B cell (primary cell): Measurements from ENCODE around the gene EEFSEC. TPM values are rescaled to one million over a fixed set of nuclear protein-coding genes. Genes with fewer than 3 reads are reported as not detected.

Experiments
- ATAC-seq: fragments of 200-7000 bp; cut with Tn5 transposase; one replicate; pipeline ENCODE4 v1.10.0; 2021; ENCODE audit warnings: low read depth, mild to moderate bottlenecking, moderate number of reproducible peaks, moderate library complexity
- CTCF ChIA-PET: fragments of 350-600 bp; sonication (Branson Sonifier 250); formaldehyde crosslinking; loops from one replicate; lab custom pipeline; 2021; ENCODE audit warnings: antibody characterized with exemption, inconsistent platforms; lab: Charles Lee
- POLR2A ChIA-PET: fragments of 350-600 bp; sonication (Branson Sonifier 250); formaldehyde crosslinking; loops from one replicate; lab custom pipeline; 2021; ENCODE audit warnings: antibody characterized with exemption; lab: Charles Lee
- DNase-seq: peaks from one replicate; pipeline ENCODE4 v3.0.0; 2013
- H2AFZ ChIP-seq: 2 replicates; pipeline ENCODE4 v1.6.1; 2012; ENCODE audit warnings: mild to moderate bottlenecking, low read depth, low read length; ENCODE audit not compliant: insufficient read depth, poor library complexity, severe bottlenecking
- H3K27ac ChIP-seq, 2 donors: 1 replicate in 1 of 2; 2 replicates in 1 of 2; pipeline ENCODE4 v1.5.1; 2012 to 2013; ENCODE audit warnings: low read length in 2 of 2, mild to moderate bottlenecking in 2 of 2, moderate library complexity in 1 of 2
- H3K27me3 ChIP-seq, 4 experiments: fragments of 200-600 bp in 1 of 4; sonication (generic) in 1 of 4; replicated peaks in 1 of 4; 1 replicate in 2 of 4; 2 replicates in 2 of 4; pipeline versions ENCODE4 v1.6.1 to v1.7.0; 2013 to 2016; ENCODE audit warnings: low read length in 3 of 4, mild to moderate bottlenecking in 2 of 4, mixed read lengths in 1 of 4, moderate library complexity in 1 of 4; ENCODE audit not compliant: insufficient read depth in 4 of 4, control insufficient read depth in 3 of 4; ENCODE audit errors: control extremely low read depth in 1 of 4
- H3K36me3 ChIP-seq, 2 experiments: replicated peaks in 1 of 2; 1 replicate in 1 of 2; 2 replicates in 1 of 2; pipeline versions ENCODE4 v1.6.1 to v1.7.1; 2013; ENCODE audit warnings: low read length in 1 of 2; ENCODE audit not compliant: insufficient read depth in 2 of 2, control insufficient read depth in 1 of 2; ENCODE audit errors: control extremely low read depth in 1 of 2, extremely low read depth in 1 of 2
- H3K4me1 ChIP-seq, 2 donors: fragments of 200-600 bp in 1 of 2; sonication (generic) in 1 of 2; 1 replicate in 1 of 2; 2 replicates in 1 of 2; pipeline versions ENCODE4 v1.5.1 to v1.6.1; 2013 to 2017; ENCODE audit warnings: low read length in 2 of 2; ENCODE audit not compliant: control insufficient read depth in 2 of 2, insufficient read depth in 2 of 2
- H3K4me2 ChIP-seq: replicated peaks from 2 replicates; pipeline ENCODE3; 2012; ENCODE audit warnings: mild to moderate bottlenecking, low read depth, low read length; ENCODE audit not compliant: poor library complexity, severe bottlenecking
- H3K4me3 ChIP-seq, 5 experiments: fragments of 200-600 bp in 1 of 5; sonication (generic) in 1 of 5; 1 replicate in 3 of 5; 2 replicates in 2 of 5; pipeline versions ENCODE4 v1.5.1 to v1.7.0; 2011 to 2016; ENCODE audit warnings: low read length in 4 of 5, mild to moderate bottlenecking in 4 of 5, low read depth in 2 of 5, control low read depth in 1 of 5, moderate library complexity in 1 of 5; ENCODE audit not compliant: insufficient read depth in 1 of 5; ENCODE audit errors: control extremely low read depth in 1 of 5, extremely low read depth in 1 of 5
- H3K79me2 ChIP-seq: fragments of 200-600 bp; sonication (generic); one replicate; pipeline ENCODE4 v1.6.0; 2016; ENCODE audit warnings: low read length; ENCODE audit not compliant: control insufficient read depth, insufficient read depth
- H3K9ac ChIP-seq: fragments of 200-600 bp; sonication (generic); 2 replicates; pipeline ENCODE4 v1.6.1; 2017; ENCODE audit warnings: mild to moderate bottlenecking, low read length, moderate library complexity
- H3K9me3 ChIP-seq, 3 donors: one replicate each; pipeline versions ENCODE4 v1.6.1 to v1.7.1; 2013; ENCODE audit warnings: low read length in 2 of 3; ENCODE audit not compliant: control insufficient read depth in 2 of 3, insufficient read depth in 1 of 3; ENCODE audit errors: control extremely low read depth in 1 of 3
- H4K20me1 ChIP-seq: 2 replicates; pipeline ENCODE4 v1.6.0; 2012; ENCODE audit warnings: mild to moderate bottlenecking, low read length; ENCODE audit not compliant: insufficient read depth, control insufficient read depth, poor library complexity, severe bottlenecking
- H3K27ac Mint-ChIP-seq: one replicate; pipeline ENCODE4 v1.8.0; 2021; ENCODE audit warnings: mixed read lengths
- H3K27me3 Mint-ChIP-seq: one replicate; pipeline ENCODE4 v1.8.0; 2021; ENCODE audit warnings: mixed read lengths
- H3K4me1 Mint-ChIP-seq: one replicate; pipeline ENCODE4 v1.8.0; 2021; ENCODE audit warnings: mixed read lengths
- H3K4me3 Mint-ChIP-seq: one replicate; pipeline ENCODE4 v1.8.0; 2021; ENCODE audit warnings: mixed read lengths
- H3K9me3 Mint-ChIP-seq: one replicate; pipeline ENCODE4 v1.8.0; 2022; ENCODE audit warnings: mixed read lengths; ENCODE audit not compliant: insufficient read depth
- CTCF ChIP-seq: fragments of 200-600 bp; IDR thresholded peaks from one replicate; pipeline ENCODE4 v1.8.0; 2022; ENCODE audit warnings: antibody characterized with exemption, mild to moderate bottlenecking
- EZH2 ChIP-seq: IDR thresholded peaks from 2 replicates; pipeline ENCODE4 v1.6.1; 2012; ENCODE audit warnings: borderline replicate concordance, low read depth, mild to moderate bottlenecking, moderate library complexity, low read length; ENCODE audit not compliant: insufficient read depth, poor library complexity, severe bottlenecking
- whole genome bisulfite sequencing: methylation state at CpG from one replicate; pipeline ENCODE4 v1.1.5; 2013; ENCODE audit warnings: missing lambda C conversion rate; ENCODE audit not compliant: insufficient coverage; 5-methylcytosine and 5-hydroxymethylcytosine counted together
- intact Hi-C: fragments of 100-400 bp; cut with micrococcal nuclease; formaldehyde crosslinking; loops from one replicate; pipeline ENCODE4 v1.10.0; 2022
- polyA plus RNA-seq: library from polyadenylated mRNA; depleted of rRNA; stranded (reverse); fragments of >200 nt; gene quantifications from 2 replicates; pipeline ENCODE4 v1.2.3, GENCODE V29; 2012
- total RNA-seq, 2 donors: library from RNA; stranded (reverse); fragments of 120-200 nt in 1 of 2; gene quantifications; 1 replicate in 1 of 2; 2 replicates in 1 of 2; pipeline versions ENCODE4 v1.2.3 to v1.2.4, GENCODE V29; 2013 to 2022

EEFSEC gene
- total and polyA plus RNA-seq, 2 donors (not counting 1 experiment from before 2014, with no cell fraction given) = 17.9 to 18.4 TPM

DNA sequence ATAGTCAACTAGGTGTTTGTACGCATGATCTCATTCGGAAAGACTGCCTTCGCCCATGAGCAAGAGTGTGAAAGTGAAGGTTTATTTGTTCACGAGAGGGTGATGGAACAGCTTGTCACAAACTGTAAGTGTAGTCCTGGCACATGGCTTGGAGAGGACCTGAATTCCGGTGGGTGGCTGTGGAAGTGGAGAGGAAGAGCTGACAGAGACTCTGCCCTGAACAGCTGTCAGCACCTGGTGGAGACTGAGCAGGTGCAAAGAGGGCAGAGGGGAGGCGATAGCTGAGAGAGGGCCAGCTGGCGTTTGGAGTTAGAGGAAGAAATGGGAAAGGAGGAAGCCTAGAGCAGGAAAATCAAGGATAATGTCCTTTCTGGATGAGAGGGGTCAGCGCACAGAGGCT lies 155.7 kb downstream of the EEFSEC start:
- Mint-ChIP-seq H3K9me3 (no peaks in the 10 kb centered on the region), H3K27me3 (no peaks in the 10 kb centered on the region)

More for the DNA sequence above, 155.7 kb downstream of the EEFSEC start:
- no peak overlapping the region for H3K27ac Mint-ChIP-seq
- ChIA-PET CTCF (no interaction called here), POLR2A (no interaction called here)
- Histone ChIP-seq H3K27ac (no peak overlapping the region), H2AFZ (no peak overlapping the region), H3K4me2 (no peak overlapping the region), H3K9ac (no peak overlapping the region), H3K4me1 (no peaks in the 10 kb centered on the region), H3K9me3 (no peaks in the 10 kb centered on the region), H3K79me2 (no peaks in the 10 kb centered on the region), H3K27me3 (no peaks in the 10 kb centered on the region), H3K36me3 (peaks cover 3 to 13% of the 10 kb centered on the region in 2 experiments), H4K20me1 (no peaks in the 10 kb centered on the region), H3K4me3 (no peak overlapping the region)
- DNase-seq = no peak
- WGBS = 98% methylated on average over 8 of the region's 8 CpGs
- intact Hi-C loops = no loop called here
- ATAC-seq = no peak
- H3K4me3 Mint-ChIP-seq = no peak overlapping the region
- TF ChIP-seq EZH2 = no peak
- TF ChIP-seq CTCF = no peak
- H3K4me1 Mint-ChIP-seq = no peaks in the 10 kb centered on the region
